Panc1 (cell line): Measurements from ENCODE around the gene C2orf66.

Source experiments
- POLR2AphosphoS5 ChIP-seq: IDR thresholded peaks from 2 replicates; pipeline ENCODE4 v1.6.1; 2012; ENCODE audit warnings: mild to moderate bottlenecking, low read depth, low read length, moderate library complexity
- SIN3A ChIP-seq: IDR thresholded peaks from 2 replicates; pipeline ENCODE4 v1.6.1; 2012; ENCODE audit warnings: low read depth, mild to moderate bottlenecking, low read length, moderate library complexity, borderline replicate concordance; ENCODE audit not compliant: insufficient read depth
- TF ChIP-seq, protein P1 (sequence below): fragments of 450-650 bp; IDR thresholded peaks from 2 replicates; pipeline ENCODE4 v1.5.1; 2017; ENCODE audit warnings: mild to moderate bottlenecking
- TF ChIP-seq, protein P2 (sequence below), 2 experiments: IDR thresholded peaks; 2 replicates each; pipeline ENCODE4 v1.6.1; 2011 to 2012; ENCODE audit warnings: low read depth in 2 of 2, control low read depth in 1 of 2, low read length in 1 of 2, mild to moderate bottlenecking in 1 of 2, moderate library complexity in 1 of 2; ENCODE audit not compliant: insufficient read depth in 1 of 2

GRCh38 chr2:196836440-196836839 lies 27.3 kb upstream of the C2orf66 start:
- TF ChIP-seq, protein P1, sequence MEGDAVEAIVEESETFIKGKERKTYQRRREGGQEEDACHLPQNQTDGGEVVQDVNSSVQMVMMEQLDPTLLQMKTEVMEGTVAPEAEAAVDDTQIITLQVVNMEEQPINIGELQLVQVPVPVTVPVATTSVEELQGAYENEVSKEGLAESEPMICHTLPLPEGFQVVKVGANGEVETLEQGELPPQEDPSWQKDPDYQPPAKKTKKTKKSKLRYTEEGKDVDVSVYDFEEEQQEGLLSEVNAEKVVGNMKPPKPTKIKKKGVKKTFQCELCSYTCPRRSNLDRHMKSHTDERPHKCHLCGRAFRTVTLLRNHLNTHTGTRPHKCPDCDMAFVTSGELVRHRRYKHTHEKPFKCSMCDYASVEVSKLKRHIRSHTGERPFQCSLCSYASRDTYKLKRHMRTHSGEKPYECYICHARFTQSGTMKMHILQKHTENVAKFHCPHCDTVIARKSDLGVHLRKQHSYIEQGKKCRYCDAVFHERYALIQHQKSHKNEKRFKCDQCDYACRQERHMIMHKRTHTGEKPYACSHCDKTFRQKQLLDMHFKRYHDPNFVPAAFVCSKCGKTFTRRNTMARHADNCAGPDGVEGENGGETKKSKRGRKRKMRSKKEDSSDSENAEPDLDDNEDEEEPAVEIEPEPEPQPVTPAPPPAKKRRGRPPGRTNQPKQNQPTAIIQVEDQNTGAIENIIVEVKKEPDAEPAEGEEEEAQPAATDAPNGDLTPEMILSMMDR: no peak
- no peak for TF ChIP-seq POLR2AphosphoS5
- no peak for TF ChIP-seq SIN3A
- TF ChIP-seq, protein P2, sequence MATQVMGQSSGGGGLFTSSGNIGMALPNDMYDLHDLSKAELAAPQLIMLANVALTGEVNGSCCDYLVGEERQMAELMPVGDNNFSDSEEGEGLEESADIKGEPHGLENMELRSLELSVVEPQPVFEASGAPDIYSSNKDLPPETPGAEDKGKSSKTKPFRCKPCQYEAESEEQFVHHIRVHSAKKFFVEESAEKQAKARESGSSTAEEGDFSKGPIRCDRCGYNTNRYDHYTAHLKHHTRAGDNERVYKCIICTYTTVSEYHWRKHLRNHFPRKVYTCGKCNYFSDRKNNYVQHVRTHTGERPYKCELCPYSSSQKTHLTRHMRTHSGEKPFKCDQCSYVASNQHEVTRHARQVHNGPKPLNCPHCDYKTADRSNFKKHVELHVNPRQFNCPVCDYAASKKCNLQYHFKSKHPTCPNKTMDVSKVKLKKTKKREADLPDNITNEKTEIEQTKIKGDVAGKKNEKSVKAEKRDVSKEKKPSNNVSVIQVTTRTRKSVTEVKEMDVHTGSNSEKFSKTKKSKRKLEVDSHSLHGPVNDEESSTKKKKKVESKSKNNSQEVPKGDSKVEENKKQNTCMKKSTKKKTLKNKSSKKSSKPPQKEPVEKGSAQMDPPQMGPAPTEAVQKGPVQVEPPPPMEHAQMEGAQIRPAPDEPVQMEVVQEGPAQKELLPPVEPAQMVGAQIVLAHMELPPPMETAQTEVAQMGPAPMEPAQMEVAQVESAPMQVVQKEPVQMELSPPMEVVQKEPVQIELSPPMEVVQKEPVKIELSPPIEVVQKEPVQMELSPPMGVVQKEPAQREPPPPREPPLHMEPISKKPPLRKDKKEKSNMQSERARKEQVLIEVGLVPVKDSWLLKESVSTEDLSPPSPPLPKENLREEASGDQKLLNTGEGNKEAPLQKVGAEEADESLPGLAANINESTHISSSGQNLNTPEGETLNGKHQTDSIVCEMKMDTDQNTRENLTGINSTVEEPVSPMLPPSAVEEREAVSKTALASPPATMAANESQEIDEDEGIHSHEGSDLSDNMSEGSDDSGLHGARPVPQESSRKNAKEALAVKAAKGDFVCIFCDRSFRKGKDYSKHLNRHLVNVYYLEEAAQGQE (IDR thresholded peaks at IDR 0.05; ENCODE audit: insufficient read depth in 1 of 2, low read depth in 2 of 2, low read length in 1 of 2): no peak
